SU-DHL-6 (cell line): ENCODE data around the gene NOS1.

ENCODE experiments used
- H2AFZ ChIP-seq: fragments of 200-600 bp; sonication (generic); 2 replicates; pipeline ENCODE4 v1.6.1; 2014; ENCODE audit warnings: low read depth, mild to moderate bottlenecking, moderate library complexity, mixed read lengths, antibody characterized with exemption, low read length; ENCODE audit not compliant: severe bottlenecking
- H3F3A ChIP-seq: fragments of 200-600 bp; shearing (Covaris generic); 2 replicates; pipeline ENCODE4 v1.6.0; 2016; ENCODE audit warnings: antibody characterized with exemption, mild to moderate bottlenecking; ENCODE audit not compliant: insufficient read depth
- H3K27ac ChIP-seq: fragments of 200-600 bp; sonication (generic); 2 replicates; pipeline ENCODE4 v1.5.1; 2016; ENCODE audit warnings: low read depth, mild to moderate bottlenecking, low read length, moderate library complexity, mixed read lengths
- H3K27me3 ChIP-seq: fragments of 200-600 bp; sonication (generic), shearing (Covaris generic); 2 replicates; pipeline ENCODE4 v1.6.0; 2014; ENCODE audit warnings: mild to moderate bottlenecking, low read length
- H3K36me3 ChIP-seq: fragments of 200-600 bp; sonication (generic); 2 replicates; pipeline ENCODE4 v1.6.1; 2014; ENCODE audit warnings: mild to moderate bottlenecking, low read length, mixed read lengths
- H3K4me2 ChIP-seq: fragments of 300-600, 200-600 bp; shearing (Covaris generic), sonication (generic); 2 replicates; pipeline ENCODE4 v1.6.0; 2014; ENCODE audit warnings: low read length, low read depth, mild to moderate bottlenecking; ENCODE audit not compliant: poor library complexity, severe bottlenecking
- H3K4me3 ChIP-seq: fragments of 200-600 bp; sonication (generic); 2 replicates; pipeline ENCODE4 v1.5.1; 2014; ENCODE audit warnings: antibody characterized with exemption, low read length, mild to moderate bottlenecking, mixed read lengths; ENCODE audit not compliant: insufficient read depth, poor library complexity, severe bottlenecking
- H3K79me2 ChIP-seq: fragments of 200-600 bp; sonication (generic); 2 replicates; pipeline ENCODE4 v1.6.1; 2014; ENCODE audit warnings: mild to moderate bottlenecking, low read length, moderate library complexity; ENCODE audit not compliant: insufficient read depth
- H3K9ac ChIP-seq: fragments of 200-600 bp; sonication (generic); 2 replicates; pipeline ENCODE4 v1.7.0; 2014; ENCODE audit warnings: mild to moderate bottlenecking, low read length
- H3K9me2 ChIP-seq: fragments of 200-600 bp; sonication (generic); replicated peaks from 2 replicates; pipeline ENCODE4 v1.6.1; 2014; ENCODE audit warnings: low read length; ENCODE audit not compliant: insufficient read depth
- H3K9me3 ChIP-seq: fragments of 200-600 bp; sonication (generic); 2 replicates; pipeline ENCODE4 v1.6.1; 2014; ENCODE audit warnings: low read length, mixed read lengths; ENCODE audit not compliant: insufficient read depth
- H4K20me1 ChIP-seq: fragments of 200-600 bp; sonication (generic); 2 replicates; pipeline ENCODE4 v1.6.1; 2014; ENCODE audit warnings: low read depth, mild to moderate bottlenecking, antibody characterized with exemption, low read length, moderate library complexity, mixed read lengths
- CTCF ChIP-seq: fragments of 200-600 bp; sonication (generic); IDR thresholded peaks from one replicate; pipeline ENCODE4 v1.5.1; 2017; ENCODE audit warnings: antibody characterized with exemption, mild to moderate bottlenecking, low read length, moderate library complexity; ENCODE audit not compliant: insufficient read depth, poor library complexity, severe bottlenecking
- EZH2phosphoT487 ChIP-seq: fragments of 200-600 bp; sonication (generic), shearing (Covaris generic); conservative IDR thresholded peaks from 2 replicates; pipeline ENCODE4 v1.6.1; 2018; ENCODE audit warnings: mild to moderate bottlenecking, antibody characterized with exemption, low read length, moderate library complexity, mixed read lengths

The NOS1 gene

GRCh38 chr12:117404940-117405339 is 43.5 kb upstream of the NOS1 start:
- Histone ChIP-seq H3K4me2 (no peak overlapping the region), H2AFZ (no peak overlapping the region), H3K4me3 (no peak overlapping the region), H3K9me3 (no peaks in the 10 kb centered on the region), H3K27ac (no peak overlapping the region), H3K9me2 (no peaks in the 10 kb centered on the region), H3F3A (no peaks in the 10 kb centered on the region), H3K79me2 (no peaks in the 10 kb centered on the region), H3K36me3 (no peaks in the 10 kb centered on the region), H3K9ac (no peak overlapping the region), H4K20me1 (no peaks in the 10 kb centered on the region), H3K27me3 (no peaks in the 10 kb centered on the region)
- TF ChIP-seq EZH2phosphoT487, result no peak
- TF ChIP-seq CTCF, result no peak

- H3F3A ChIP-seq, result no peaks in the 10 kb centered on the region
- no peaks in the 10 kb centered on the region for H3K9me3 ChIP-seq
- no peak for TF ChIP-seq EZH2phosphoT487
- no peak for TF ChIP-seq CTCF
Measured at GRCh38 chr12:117404203-117404853, 42.9 kb upstream of the NOS1 start.

GRCh38 chr12:117403586-117404139 is 42.2 kb upstream of the NOS1 start:
- no peaks in the 10 kb centered on the region for H3K9me2 ChIP-seq

More at GRCh38 chr12:117404203-117404853, 42.9 kb upstream of the NOS1 start:
- H3K4me2 ChIP-seq, result no peak overlapping the region
- no peaks in the 10 kb centered on the region for H3K9me2 ChIP-seq
- H3K4me3 ChIP-seq, result no peak overlapping the region
- no peaks in the 10 kb centered on the region for H3K27me3 ChIP-seq
- H2AFZ ChIP-seq, result no peak overlapping the region
- no peak overlapping the region for H3K27ac ChIP-seq
- H3K9ac ChIP-seq, result no peak overlapping the region
- no peaks in the 10 kb centered on the region for H3K36me3 ChIP-seq
- no peaks in the 10 kb centered on the region for H4K20me1 ChIP-seq
- H3K79me2 ChIP-seq, result no peaks in the 10 kb centered on the region

More at GRCh38 chr12:117403586-117404139, 42.2 kb upstream of the NOS1 start:
- H3K4me2 ChIP-seq, result no peak overlapping the region
- no peak overlapping the region for H2AFZ ChIP-seq
- H3K9me3 ChIP-seq, result no peaks in the 10 kb centered on the region
- no peak overlapping the region for H3K27ac ChIP-seq
- no peaks in the 10 kb centered on the region for H4K20me1 ChIP-seq
- H3F3A ChIP-seq, result no peaks in the 10 kb centered on the region
- no peaks in the 10 kb centered on the region for H3K27me3 ChIP-seq
- no peak for TF ChIP-seq EZH2phosphoT487
- no peak for TF ChIP-seq CTCF
- H3K4me3 ChIP-seq, result no peak overlapping the region
- H3K9ac ChIP-seq, result no peak overlapping the region
- no peaks in the 10 kb centered on the region for H3K36me3 ChIP-seq
- H3K79me2 ChIP-seq, result no peaks in the 10 kb centered on the region
